Loucy (cell line): ENCODE measurements around the gene NPRL2.

Experiments
- CTCF ChIP-seq: fragments of 200-600 bp; sonication (generic); conservative IDR thresholded peaks from 2 replicates; pipeline ENCODE4 v1.5.1; 2014; ENCODE audit warnings: mild to moderate bottlenecking, antibody characterized with exemption, low read length
- EZH2phosphoT487 ChIP-seq: fragments of 200-600 bp; IDR thresholded peaks from 2 replicates; pipeline ENCODE4 v1.6.1; 2018; ENCODE audit warnings: antibody characterized with exemption, mild to moderate bottlenecking, moderate library complexity, borderline replicate concordance

GRCh38 chr3:50299638-50299928 is 51.0 kb downstream of the NPRL2 start:
- TF ChIP-seq CTCF (no peak), EZH2phosphoT487 (no peak)
